ENCODE measurements around the gene NARF.

NARF gene

GRCh38 chr17:82434216-82434565 lies 24.4 kb upstream of the NARF start:
- DNase-seq = no peak

DNA sequence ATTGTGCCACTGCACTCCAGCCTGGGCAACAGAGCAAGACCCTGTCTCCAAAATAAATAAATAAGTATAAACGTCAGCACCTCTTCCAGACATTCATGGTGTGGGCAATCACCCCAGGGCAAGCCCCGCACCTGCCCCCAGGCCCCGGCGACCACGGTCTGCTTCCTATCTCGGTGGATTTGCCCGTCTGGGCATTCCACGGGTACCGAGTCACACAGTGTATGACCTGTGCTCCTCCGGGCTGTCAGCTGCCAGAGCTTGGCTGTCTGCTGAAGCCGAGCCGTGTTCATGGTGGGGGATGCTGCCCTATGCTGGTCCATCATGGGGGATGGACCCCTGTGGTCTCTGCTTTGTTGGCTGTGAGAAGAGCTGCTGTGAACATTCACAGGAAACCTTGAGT lies 23.4 kb upstream of the NARF start:
- DNase-seq = no peak

GRCh38 chr17:82435601-82436583 lies 22.6 kb upstream of the NARF start:
- DNase-seq = no peak

- DNase-seq = no peak
These were observed 21.8 kb upstream of the NARF start for GRCh38 chr17:82436601-82437324.

DNA sequence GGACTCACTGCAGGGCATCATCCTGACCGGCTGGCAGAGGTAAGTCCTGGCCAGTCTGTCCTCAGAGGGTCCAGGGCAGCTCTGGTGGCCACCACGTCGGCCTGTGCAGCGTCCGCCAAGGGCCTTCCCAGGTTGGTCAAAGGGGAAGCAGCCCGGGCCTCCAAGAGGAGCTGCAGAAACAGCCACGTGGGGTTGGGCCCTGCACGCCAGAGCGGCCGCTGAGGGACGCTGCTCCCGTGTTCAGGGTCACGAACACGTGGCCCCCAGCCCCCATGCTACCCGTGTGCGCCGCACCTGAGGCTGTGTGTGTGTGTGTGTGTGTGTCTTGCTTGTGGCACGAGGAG lies 21.2 kb upstream of the NARF start:
- no peak for DNase-seq

GRCh38 chr17:82438401-82439193 lies 19.9 kb upstream of the NARF start:
- DNase-seq = no peak

DNA sequence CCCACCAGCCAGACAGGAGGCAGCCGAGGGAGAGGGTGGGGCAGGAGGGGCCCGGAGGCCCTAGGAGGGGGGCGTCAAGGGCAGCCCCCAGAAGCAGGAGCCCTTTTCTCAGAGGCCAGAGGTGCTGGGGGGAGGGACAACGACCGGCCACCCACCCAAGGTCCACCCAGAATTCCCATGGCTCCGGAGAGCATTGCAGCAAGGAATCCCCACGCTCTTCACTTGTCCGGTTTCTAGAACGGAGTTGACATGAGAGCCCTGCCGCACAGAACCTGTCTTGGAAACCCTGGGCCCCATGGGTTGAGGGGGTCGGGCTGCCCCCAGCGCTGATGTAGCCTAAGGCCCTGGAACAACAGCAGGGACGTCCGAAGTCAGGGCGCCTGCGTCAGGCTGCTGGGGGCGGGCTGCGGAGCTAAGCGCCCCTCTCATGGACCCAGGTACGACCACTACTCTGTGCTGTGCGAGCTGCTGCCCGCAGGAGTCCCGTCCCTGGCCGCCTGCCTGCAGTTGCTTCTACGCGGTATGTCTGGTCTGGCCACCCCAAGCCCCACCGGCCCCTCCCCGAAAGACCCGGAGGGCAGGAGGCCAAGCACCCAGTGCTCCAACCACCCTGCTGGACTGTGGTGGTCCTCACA lies 19.2 kb upstream of the NARF start:
- no peak for DNase-seq

DNA sequence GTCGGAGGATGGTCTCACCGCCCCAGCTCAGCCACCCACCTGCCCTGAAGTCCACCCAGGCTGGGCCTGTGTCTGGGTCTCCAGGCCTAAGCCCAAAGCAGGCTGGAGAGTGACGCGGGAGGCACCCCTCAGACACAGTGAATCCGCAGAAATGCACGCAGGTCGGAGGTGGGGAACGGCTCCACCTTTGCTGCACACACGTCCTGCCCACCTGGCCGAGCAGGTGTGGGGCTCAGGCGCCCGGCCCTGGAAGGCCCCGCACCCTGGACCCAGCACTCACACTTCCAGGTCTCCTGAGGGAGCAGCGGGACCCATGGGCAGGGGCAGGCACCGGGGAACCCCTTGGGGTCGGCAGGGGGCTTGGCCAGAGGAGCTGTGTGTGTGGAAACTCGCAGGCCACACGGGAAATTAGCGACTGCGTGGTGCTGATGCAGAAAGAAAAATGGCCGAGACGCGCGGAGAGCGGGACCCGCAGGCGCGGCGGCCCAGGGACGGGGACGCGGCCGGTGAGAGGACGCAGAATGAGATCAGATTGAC lies 18.6 kb upstream of the NARF start:
- DNase-seq = no peak

DNA sequence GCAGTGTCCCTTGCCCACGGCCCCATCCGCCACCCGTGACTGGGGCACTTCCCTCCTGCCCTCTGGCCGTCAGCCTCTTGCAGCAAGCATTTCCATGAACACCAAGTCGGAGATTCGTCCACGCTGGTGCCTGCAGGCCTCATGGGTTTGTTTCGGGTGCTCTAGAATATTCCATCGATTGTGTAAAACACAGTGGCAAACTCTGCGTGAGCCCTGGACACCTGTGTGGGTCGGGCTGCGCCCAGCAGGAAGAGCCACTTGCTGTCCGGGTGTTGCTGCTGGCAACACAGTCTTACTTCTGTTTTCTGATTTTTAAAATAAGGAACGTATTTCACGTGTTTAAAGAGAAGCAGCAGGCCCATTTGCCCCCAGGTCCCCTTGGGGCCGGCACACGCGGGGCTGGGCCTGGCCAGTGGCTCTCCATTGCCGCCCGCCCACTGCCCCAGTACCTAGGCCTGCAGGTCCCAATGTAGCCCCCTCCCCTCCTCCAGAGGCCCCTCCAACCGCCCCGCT lies 18.0 kb upstream of the NARF start:
- no peak for DNase-seq

DNA sequence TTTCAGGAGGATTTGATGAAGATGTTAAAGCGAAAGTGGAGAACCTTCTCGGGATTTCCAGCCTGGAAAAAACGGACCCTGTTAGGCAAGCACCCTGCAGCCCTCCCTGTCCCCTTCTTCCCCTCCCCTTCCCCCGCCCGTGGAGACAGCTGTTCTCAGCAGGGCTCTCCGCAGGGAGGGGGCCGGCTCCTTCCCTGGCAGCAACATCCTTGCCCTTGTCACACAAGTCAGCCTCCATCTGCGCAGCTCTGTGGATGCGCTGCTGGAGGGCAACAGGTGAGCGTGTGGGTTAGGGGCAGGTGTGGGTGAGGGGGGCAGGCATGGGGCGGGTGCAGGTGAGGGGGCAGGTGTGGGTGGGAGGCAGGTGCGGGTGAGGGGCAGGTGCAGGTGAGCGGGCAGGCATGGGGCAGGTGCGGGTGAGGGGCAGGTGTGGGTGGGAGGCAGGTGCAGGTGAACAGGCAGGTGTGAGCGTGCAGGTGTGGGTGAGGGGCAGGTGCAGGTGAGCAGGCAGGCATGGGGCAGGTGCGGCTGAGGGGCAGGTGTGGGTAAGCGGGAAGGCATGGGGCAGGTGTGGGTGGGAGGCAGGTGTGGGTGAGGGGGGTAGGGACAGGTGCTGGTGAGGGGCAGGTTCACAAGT lies 17.4 kb upstream of the NARF start:
- DNase-seq = peak; percentile 30 to 54

GRCh38 chr17:82441691-82442487 lies 16.7 kb upstream of the NARF start:
- no peak for DNase-seq

GRCh38 chr17:82442643-82443464 lies 15.7 kb upstream of the NARF start:
- DNase-seq = no peak

GRCh38 chr17:82443465-82444283 lies 14.9 kb upstream of the NARF start:
- no peak for DNase-seq

DNA sequence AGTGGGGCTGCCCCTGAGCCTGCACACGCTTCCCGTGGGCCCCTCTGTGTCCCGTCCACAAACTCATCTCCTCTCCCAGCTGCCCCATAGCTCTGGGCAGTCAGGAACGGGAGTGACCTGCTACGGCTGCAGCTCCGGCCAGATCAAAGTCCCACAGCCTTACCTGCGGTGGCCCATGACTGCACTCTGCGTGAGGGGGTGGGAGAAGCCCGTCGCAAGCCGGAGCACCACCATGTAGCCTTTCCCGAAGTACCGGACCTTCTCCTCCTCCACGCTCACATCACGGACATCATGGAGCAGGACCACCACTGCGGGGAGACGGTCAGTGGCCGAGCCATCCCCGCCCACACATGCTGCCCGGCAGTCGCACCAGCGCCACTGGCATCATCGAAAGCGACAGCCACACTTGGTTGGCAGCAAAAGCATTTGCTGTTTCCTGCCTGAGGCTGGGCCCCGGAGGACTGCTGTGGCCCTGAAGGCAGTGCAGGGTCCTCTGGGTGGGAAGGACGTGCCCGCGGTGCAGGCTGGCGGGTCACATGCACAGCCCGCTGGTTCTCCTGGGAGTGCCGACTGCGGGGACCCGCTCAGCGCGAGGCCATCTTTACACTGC lies 14.2 kb upstream of the NARF start:
- no peak for DNase-seq

DNA sequence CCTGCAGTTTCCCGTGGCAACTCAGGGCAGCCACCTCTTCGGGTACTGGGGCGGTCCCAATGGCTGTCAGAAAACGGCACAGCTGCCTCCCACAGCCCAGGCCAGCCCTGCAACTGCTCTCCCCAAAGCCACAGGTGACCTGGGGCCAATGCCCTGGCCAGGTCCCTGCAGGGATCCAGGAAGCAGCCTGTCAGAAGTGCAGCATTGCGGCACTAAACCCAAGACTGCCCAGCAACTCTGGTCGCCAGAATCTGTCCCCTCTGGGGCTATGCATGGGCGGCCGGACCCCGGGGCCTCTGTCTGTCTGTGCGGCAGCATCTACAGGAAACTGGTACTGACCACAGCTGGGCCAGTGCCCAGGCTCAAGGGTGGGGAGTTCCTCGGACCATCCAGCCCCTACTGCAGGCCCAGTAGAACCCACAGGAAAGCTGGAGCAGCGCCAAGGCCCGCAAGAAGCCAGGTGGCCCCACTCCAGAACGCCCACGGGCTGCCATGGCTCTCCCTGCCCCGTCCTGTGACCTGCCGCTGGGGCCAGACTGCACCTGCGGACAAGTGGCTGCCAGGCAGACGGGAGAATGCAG lies 13.5 kb upstream of the NARF start:
- DNase-seq = no peak

- no peak for DNase-seq
These were observed 13.0 kb upstream of the NARF start for GRCh38 chr17:82445542-82445941.

DNA sequence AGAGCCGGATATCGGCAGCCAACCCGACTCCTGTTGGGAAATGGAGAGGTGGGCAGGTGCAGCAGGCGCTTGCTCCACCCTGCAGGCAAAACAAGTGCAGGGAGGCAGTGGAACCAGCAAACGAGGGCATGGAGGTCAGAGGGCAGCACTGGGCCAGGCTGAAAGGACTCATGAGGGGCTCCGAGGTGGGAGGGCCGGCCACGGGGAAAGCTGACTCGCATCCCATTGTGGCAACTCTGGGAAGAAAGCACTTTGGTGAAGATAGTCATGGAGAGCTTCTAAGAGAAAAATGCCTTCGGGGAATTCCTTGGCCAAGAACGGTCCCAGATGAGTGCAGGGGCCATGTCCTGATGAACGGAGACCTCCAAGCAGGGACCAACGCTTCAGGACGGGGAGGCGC lies 12.4 kb upstream of the NARF start:
- no peak for DNase-seq

DNA sequence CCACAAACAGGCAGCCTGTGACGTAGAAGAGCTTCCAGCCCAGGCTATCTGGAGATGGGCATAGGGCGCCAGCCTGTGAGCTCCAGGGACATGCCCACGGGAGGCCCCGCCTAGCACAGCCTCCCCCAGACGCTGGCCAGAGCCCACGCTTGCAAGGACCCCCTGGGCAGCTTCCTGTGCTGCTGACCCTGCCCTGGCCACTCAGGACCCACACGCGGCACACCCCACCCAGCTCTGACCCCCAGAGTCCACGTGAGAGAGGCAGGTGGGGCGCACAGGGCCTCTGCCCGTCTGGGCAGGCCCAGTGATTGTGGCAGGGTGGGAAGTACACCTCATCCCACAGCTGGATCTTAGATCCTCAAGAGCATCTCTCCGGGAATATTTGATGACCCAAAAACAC lies 11.9 kb upstream of the NARF start:
- DNase-seq = no peak
